ENCODE measurements around the gene ACP5. TPM values are rescaled to one million over a fixed set of nuclear protein-coding genes. Genes with fewer than 3 reads are reported as not detected.
"Not testable (repeated sequence)": the region's sequence is repeated elsewhere in the genome, so short reads cannot be mapped to it uniquely, and the experiment has no call there.

Gene ACP5
- total RNA-seq, 1 experiment from 2014 or later: not detected

DNA sequence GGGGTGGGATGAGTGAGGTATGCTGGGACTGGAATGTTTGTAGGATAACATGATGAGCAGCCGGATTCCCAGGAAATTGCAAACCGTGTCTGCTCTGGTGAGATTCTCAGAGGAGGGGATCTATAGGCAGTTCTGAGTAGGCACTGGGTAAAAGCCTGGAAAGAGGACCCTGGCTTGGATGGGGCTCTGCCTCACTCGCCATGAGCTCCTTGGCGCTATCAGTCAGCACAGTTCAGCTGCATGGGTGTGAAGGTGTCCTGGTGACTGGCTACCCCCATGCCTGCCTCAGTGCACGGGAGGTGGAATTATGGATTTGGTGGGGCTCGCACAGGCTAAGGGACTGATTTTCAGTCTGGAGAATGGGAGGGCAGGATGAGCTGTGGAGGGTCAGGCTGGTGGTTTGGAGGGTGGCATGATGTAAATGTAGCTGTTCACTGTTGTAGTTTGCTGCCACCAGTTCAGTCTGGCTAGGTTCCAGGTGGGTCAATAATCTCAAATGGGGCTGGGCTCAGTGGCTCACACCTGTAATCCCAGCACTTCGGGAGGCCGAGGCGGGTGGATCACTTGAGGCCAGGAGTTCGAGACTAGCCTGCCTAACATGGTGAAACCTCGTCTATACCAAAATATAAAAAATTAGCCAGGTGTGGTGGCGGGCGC, 10.7 kb upstream of the ACP5 start:
- Histone ChIP-seq H3K36me3 (no peaks in the 10 kb centered on the region), H3K9me3 (no peaks in the 10 kb centered on the region), H3K4me3 (no peak overlapping the region), H3K27me3 (no peaks in the 10 kb centered on the region)
- no peak for DNase-seq

DNA sequence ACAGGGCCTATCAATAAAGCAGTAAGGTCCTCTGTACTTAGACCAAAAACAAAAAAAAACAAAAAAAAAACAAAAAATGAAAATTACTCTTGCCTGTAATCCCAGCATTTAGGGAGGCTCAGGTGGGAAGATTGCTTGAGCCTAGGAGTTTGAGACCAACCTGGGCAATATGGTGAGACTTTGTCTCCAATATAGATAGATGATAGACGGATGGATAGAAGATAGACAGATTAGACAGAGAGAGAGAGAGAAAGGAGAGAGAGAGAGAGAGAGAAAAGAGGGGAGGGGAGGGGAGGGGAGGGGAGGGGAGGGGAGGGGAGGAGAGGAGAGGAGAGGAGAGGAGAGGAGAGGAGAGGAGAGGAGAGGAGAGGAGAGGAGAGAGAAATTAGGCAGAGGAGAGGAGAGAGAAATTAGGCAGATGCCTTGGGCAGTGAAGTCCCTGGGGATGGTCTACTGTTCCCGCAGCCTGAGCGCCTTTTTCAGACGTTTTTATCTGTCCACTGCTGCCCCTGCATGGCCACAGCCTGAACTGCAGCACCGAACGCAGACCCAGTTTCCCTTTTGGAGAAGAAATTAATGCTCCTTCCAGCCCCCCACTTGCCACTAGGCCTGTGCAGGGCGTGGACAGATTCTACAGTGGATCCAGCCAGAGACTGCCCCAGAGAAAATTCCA, 10.0 kb upstream of the ACP5 start:
- H3K36me3 ChIP-seq: no peaks in the 10 kb centered on the region
- peak; percentile 75 for DNase-seq
- H3K9me3 ChIP-seq: no peaks in the 10 kb centered on the region
- H3K27me3 ChIP-seq: no peaks in the 10 kb centered on the region
- no peak overlapping the region for H3K4me3 ChIP-seq

DNA sequence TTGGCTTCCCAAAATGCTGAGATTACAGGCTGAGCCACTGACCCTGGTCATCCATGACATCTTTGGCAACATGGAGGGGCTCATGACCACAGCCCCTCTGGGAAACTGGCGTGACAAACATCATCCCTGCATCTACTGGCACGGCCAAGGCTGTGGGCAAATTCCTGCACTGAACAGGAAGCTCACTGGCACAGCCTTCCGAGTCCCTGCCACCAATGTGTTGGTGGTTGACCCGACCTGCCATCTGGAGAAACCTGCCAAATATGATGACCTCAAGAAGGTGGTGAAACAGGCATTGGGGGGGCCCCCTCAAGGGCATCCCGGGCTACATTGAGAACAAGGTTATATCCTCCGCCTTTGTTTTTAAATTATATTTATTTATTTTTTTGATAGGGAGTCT, 8.9 kb upstream of the ACP5 start:
- no peaks in the 10 kb centered on the region for H3K27me3 ChIP-seq
- DNase-seq: no peak
- H3K9me3 ChIP-seq: no peaks in the 10 kb centered on the region
- H3K4me3 ChIP-seq: no peak overlapping the region
- H3K36me3 ChIP-seq: no peaks in the 10 kb centered on the region

DNA sequence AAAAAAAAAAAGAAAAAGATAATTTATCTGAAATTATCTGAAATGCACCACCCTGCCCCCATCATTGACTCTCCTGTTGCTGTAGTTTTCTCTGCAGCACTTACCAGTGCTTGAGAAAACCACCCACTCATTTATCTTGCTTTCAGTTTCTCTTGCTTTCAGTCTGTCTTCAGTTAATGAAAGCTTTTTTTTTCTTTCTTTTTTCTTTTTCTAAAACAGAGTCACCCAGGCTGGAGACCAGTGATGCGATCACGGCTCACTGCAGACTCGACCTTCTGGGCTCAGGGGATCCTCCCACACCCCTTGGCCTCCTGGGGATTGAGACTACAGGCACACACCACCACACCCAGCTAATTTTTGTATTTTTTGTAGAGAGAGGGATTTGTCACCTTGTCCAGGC, 4.3 kb upstream of the ACP5 start:
- H3K4me3 ChIP-seq: no peak overlapping the region
- H3K9me3 ChIP-seq: no peaks in the 10 kb centered on the region
- peak; percentile 48 for DNase-seq
- H3K36me3 ChIP-seq: no peaks in the 10 kb centered on the region
- H3K27me3 ChIP-seq: no peaks in the 10 kb centered on the region

DNA sequence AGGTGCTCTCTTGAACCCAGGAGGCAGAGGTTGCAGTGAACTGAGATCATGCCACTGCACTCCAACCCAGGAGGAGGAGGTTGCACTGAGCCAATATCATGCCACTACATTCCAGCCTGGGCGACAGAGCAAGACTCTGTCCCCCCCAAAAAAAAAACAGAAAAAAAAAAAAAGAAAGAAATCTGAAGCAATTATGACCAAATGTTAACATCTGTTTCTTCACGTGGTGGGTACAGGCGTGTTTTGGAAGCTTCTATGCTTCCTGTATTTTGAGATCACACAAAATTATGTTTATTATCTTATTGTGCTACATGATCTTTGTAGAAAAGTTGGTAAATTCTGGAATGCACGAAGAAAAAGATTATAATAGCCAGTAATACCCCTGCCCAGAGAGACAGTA, 2.7 kb upstream of the ACP5 start:
- no peaks in the 10 kb centered on the region for H3K9me3 ChIP-seq
- no peaks in the 10 kb centered on the region for H3K27me3 ChIP-seq

DNA sequence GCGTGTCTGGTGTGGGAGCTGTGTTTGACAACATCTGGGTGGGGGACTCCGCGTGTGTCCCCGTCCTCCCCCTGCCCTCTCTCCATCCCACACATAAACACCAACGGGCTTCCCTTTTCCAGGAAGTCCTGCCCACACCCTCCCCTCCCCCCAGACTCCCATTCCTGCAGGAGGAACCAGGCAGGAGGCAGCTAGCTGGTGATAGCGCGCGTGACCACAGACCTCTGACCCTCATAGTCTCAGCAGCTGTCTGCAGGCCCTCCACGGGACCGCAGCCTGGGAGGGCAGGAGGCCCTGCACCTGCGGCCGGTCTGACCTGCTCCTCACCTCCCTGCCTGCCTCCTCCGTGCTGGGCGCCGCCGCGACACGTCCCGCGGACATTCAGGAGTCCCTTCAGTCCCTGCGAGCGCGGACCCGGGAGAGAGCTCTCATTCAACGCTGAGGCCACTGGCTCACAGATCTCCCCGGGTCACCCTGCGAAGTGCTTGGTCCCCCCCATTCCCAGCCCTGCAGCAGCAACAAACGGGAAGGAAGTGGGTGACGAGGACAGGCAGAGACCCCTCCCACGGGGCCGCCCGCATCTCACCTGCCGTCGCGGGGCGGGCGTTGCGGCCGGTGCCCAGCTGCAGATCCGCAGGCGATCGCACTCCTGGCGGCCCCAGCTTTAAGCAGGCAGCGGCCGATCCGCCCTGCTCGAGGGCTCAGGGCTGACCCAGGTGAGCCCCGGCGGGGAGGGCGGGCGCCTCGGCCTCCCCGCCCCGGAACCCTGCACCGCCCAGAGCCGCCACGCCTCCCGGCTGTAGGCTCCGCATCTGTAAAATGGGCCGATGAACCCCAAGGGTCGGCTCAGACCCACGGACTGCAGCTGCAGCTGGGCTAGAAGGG, 1.1 kb upstream of the ACP5 start:
- Histone ChIP-seq H3K27me3 (no peaks in the 10 kb centered on the region), H3K36me3 (no peaks in the 10 kb centered on the region), H3K4me3 (no peak overlapping the region), H3K9me3 (no peaks in the 10 kb centered on the region)
- DNase-seq: no peak

More for the DNA sequence above, 2.7 kb upstream of the ACP5 start:
- DNase-seq: no peak
- H3K4me3 ChIP-seq: no peak overlapping the region
- H3K36me3 ChIP-seq: no peaks in the 10 kb centered on the region

DNA sequence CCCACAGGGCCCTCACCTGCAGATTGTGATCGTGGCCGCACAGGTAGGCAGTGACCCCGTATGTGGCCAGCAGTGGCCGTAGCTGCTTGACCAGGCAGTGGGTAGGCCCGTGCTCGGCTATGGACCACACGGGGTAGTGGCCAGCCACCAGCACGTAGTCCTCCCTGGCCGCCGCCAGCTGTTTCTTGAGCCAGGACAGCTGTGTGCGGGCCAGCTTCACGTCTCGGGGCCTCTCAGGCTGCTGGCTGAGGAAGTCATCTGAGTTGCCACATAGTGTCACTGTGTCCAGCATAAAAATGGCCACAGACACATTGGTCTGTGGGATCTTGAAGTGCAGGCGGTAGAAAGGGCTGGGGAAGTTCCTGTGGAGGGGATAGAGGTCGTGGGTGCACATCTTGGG, 1.2 kb downstream of the ACP5 start:
- Histone ChIP-seq H3K27me3 (no peaks in the 10 kb centered on the region), H3K4me3 (no peak overlapping the region), H3K36me3 (no peaks in the 10 kb centered on the region), H3K9me3 (no peaks in the 10 kb centered on the region)
- no peak for DNase-seq

DNA sequence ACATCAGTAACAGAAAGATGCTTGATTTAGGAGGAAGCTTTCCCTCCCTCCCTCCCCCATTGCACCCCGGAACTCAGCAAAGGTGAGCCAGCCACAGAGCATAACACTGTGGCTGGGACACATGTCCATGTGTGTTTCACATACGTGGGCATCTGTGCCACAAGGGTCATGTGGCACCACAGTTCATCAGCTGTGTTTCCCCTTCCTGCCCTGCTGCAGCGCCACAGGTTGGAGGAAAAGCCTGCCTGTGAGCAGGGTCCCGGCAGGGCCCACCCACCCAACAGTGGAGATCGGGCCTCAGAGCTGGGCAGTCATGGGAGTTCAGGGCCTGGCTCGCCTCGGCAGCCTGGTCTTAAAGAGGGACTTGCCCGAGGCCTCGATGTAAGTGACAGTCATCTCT, 2.8 kb downstream of the ACP5 start:
- DNase-seq: no peak
- Histone ChIP-seq H3K9me3 (no peaks in the 10 kb centered on the region), H3K36me3 (no peaks in the 10 kb centered on the region), H3K4me3 (no peak overlapping the region), H3K27me3 (no peaks in the 10 kb centered on the region)

DNA sequence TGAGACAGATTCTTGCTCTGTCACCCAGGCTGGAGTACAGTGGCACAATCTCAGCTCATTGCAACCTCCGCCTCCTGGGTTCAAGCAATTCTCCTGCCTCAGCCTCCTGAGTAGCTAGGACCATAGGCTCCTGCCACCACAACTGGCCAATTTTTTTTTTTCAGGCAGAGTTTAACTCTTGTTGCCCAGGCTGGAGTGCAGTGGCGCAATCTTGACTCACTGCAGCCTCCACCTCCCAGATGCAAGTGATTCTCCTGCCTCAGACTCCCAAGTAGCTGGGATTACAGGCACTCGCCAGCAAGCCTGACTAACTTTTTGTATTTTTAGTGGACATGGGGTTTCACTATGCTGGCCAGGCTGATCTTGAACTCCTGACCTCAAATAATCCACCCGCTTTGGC, 3.7 kb downstream of the ACP5 start:
- H3K9me3 ChIP-seq, H3K27me3 ChIP-seq, DNase-seq, H3K4me3 ChIP-seq, H3K36me3 ChIP-seq: not testable (repeated sequence)

DNA sequence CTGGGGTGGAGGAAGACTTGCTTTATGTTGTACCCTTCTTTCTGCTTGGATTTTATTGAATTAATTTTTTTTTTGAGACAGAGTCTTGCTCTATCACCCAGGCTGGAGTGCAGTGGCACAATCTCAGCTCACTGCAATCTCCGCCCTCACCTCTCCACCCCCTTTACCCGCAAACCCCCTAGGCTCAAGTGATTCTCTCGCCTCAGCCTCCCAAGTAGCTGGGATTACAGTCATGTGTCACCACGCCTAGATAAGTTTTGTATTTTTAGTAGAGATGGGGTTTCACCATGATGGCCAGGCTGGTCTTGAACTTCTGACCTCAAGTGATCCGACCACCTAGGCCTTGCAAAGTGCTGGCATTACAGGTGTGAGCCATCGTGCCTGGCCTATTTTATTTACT, 4.1 kb downstream of the ACP5 start:
- not testable (repeated sequence) for H3K27me3 ChIP-seq, H3K36me3 ChIP-seq, H3K9me3 ChIP-seq, H3K4me3 ChIP-seq, DNase-seq

DNA sequence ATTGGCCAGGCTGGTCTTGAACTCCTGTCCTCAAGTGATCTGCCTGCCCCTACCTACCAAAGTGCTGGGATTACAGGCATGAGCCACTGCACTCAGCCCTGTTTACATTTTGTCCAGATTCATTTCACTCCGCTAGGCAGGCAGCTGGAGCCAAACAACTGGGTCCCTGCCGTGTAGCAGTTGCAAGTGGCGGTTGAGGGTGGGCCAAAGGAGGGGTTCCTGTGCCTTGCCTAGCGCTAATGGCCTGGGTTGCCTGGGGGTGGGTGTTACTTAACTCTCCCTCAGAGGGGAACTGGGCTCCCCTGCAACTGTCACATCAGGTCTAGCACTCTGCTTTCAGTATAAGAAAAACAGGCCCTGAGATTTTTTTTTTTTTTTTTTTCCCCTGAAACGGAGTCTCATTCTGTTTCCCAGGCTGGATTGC, 7.4 kb downstream of the ACP5 start:
- DNase-seq: no peak

DNA sequence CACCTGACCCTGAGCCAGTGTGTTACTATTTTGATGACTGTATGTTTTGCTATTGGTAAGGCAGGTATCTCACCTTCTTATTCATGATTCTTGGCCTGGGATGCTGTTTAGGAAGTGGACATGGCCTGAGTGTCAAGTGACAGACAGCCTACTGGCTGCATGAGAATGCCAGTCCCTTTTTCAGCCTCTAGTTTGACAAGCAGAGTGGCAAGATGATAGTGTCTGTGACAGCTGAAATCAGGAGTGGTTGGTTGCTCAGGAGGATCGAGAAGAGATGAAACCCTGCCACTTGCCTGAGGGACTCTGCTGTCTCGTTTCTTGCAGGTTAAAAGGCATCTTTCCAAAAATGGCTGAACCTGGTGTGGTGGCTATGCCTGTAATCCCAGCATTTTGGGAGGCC, 11.3 kb downstream of the ACP5 start:
- Histone ChIP-seq H3K4me3 (no peak overlapping the region), H3K9me3 (no peaks in the 10 kb centered on the region), H3K36me3 (no peaks in the 10 kb centered on the region), H3K27me3 (no peaks in the 10 kb centered on the region)
- no peak for DNase-seq

More for the DNA sequence above, 7.4 kb downstream of the ACP5 start:
- Histone ChIP-seq H3K36me3 (no peaks in the 10 kb centered on the region), H3K27me3 (no peaks in the 10 kb centered on the region), H3K4me3 (no peak overlapping the region), H3K9me3 (no peaks in the 10 kb centered on the region)

DNA sequence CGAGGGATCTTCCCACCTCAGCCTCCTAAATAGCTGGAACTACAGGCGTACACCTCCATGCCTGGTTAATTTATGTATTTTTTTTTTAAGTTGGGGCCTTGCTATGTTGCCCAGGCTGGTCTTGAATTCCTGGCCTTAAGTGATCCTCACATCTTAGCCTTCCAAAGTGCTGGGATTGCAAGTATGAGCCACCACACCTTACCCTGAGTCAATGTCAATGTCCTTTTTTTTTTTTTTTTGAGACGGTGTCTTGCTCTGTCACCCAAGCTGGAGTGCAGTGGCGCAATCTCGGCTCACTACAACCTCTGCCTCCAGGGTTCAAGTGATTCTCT, 11.8 kb downstream of the ACP5 start:
- not testable (repeated sequence) for DNase-seq, H3K27me3 ChIP-seq, H3K9me3 ChIP-seq, H3K4me3 ChIP-seq, H3K36me3 ChIP-seq

DNA sequence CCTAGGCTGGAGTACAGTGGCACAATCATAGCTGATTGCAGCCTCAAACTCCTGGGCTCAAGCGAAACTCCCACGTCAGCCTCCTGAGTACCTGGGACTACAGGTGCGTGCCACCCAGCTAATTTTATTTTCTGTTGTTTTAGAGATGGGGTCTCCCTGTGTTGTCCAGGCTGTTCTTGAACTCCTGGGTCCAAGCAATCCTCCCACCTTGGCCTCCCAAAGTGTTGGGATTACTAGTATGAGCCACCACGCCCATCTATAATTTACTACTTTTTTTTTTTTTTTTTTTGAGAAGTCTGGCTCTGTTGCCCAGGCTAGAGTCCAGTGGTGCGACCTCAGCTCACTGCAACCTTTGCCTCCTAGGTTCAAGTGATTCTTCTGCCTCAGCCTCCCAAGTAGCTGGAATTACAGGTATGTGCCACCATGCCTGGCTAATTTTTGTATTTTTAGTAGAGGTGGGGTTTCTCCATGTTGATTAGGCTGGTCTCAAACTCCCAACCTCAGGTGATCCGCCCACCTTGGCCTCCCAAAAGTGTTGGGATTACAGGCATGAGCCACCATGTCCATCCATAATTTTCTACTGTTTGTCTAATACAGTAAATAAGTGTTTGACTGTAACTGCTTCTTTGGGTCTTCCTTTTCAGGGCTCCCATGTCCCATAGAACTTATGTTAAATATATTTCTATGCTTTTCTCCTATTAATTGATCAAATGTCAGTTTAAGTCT, 13.2 kb downstream of the ACP5 start:
- not testable (repeated sequence) for H3K27me3 ChIP-seq, H3K9me3 ChIP-seq, DNase-seq, H3K36me3 ChIP-seq, H3K4me3 ChIP-seq

DNA sequence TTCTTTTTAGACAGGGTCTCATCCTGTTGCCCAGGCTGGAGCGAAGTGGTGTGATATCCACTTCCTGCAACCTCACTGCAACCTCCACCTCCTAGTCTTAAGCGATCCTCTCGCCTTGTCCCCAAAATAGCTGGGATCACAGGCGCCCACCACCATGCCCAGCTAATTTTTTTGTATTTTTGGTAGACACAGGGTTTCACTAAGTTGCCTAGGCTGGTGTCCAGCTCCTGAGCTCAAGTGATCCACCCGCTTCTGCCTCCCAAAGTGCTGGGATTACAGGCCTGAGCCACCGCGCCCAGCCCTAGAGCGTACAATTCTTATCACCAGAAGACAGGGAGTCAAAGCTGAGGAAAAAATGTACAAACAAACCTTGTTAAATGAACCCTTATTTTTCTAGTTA, 13.9 kb downstream of the ACP5 start:
- no peaks in the 10 kb centered on the region for H3K27me3 ChIP-seq
- no peak overlapping the region for H3K4me3 ChIP-seq
- no peaks in the 10 kb centered on the region for H3K9me3 ChIP-seq
- no peak for DNase-seq
- H3K36me3 ChIP-seq: no peaks in the 10 kb centered on the region

DNA sequence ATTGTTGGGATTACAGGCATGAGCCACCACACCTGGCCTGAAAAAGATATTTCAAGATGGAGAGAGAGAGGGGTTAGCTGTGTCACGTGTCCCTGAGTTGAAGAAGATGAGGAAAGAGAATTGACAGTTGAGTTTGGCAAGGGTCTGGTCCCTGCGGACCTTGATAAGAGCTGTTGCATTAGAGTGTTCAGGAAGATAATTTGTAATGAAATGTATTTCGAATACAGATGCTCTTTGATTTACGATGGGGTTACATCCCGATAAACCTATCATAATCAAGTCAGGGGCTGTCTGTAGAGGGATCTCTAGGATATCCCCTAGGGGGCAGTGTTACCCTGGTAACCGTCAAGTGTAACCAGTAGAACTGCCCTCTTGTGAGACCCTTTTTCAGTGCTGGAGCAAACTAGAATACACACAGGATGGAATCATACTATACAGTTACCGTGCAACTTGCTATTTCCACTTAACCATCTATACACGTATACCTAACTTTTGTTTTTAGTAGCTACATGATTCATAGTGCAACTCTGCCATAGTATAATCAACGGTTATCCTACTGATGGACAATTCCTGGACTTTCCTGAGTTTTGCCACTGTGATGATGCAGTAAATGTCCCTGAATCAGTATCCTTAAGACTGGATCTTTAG, 16.9 kb downstream of the ACP5 start:
- Histone ChIP-seq H3K27me3 (no peaks in the 10 kb centered on the region), H3K36me3 (peaks cover 16% of the 10 kb centered on the region), H3K4me3 (no peak overlapping the region; the same call in 1 of the 2 replicates), H3K9me3 (no peaks in the 10 kb centered on the region)
- DNase-seq: peak; percentile 65
